GM21576 (cell line): ENCODE results near the gene THOC2.
"Not testable (repeated sequence)": the region's sequence is repeated elsewhere in the genome, so short reads cannot be mapped to it uniquely, and the experiment has no call there.

Experiments
- ATAC-seq: cut with Tn5 transposase; IDR thresholded peaks from one replicate; pipeline ENCODE4 v1.9.1; 2021; ENCODE audit warnings: mild to moderate bottlenecking, moderate library complexity; ENCODE audit not compliant: unreplicated experiment

Gene THOC2

GRCh38 chrX:123581586-123581985, 151.3 kb downstream of the THOC2 start:
- peak; percentile 56 for ATAC-seq

- no peak for ATAC-seq
These were observed 152.1 kb downstream of the THOC2 start for GRCh38 chrX:123580792-123581191.

- ATAC-seq = not testable (repeated sequence)
These were observed 158.8 kb downstream of the THOC2 start for GRCh38 chrX:123574027-123574426.

GRCh38 chrX:123570011-123570590, 162.8 kb downstream of the THOC2 start:
- no peak for ATAC-seq

GRCh38 chrX:123563167-123563566, 169.7 kb downstream of the THOC2 start:
- no peak for ATAC-seq

GRCh38 chrX:123562342-123563146, 170.3 kb downstream of the THOC2 start:
- no peak for ATAC-seq

GRCh38 chrX:123561439-123562215, 171.2 kb downstream of the THOC2 start:
- no peak for ATAC-seq

- no peak for ATAC-seq
These were observed 182.0 kb downstream of the THOC2 start for GRCh38 chrX:123550829-123551228.
